Right atrium auricular region (tissue), 2 donors: ENCODE measurements around the gene BBOX1. TPM values are rescaled to one million over a fixed set of nuclear protein-coding genes. Genes with fewer than 3 reads are reported as not detected.

Experiments used
- DNase-seq: peaks from one replicate; pipeline ENCODE4 v3.0.0-alpha.2; 2019; ENCODE audit warnings: low spot score
- H3K27ac ChIP-seq, 2 donors: fragments of 200-600 bp; sonication (generic); 1 replicate in 1 of 2; 2 replicates in 1 of 2; pipeline ENCODE4 v1.5.1; 2016 to 2019
- H3K27me3 ChIP-seq, 2 donors: fragments of 200-600 bp; sonication (generic); one replicate each; pipeline versions ENCODE4 v1.5.1 to v1.6.0; 2017 to 2019
- H3K36me3 ChIP-seq: fragments of 200-600 bp; sonication (generic); one replicate; pipeline ENCODE4 v1.5.1; 2016
- H3K4me1 ChIP-seq, 2 donors: fragments of 200-600 bp; sonication (generic); one replicate each; pipeline versions ENCODE4 v1.5.1 to v1.6.0; 2017 to 2019
- H3K4me3 ChIP-seq, 2 donors: fragments of 200-600 bp; sonication (generic); 1 replicate in 1 of 2; 2 replicates in 1 of 2; pipeline ENCODE4 v1.5.1; 2017 to 2019; ENCODE audit warnings: mild to moderate bottlenecking in 1 of 2, moderate library complexity in 1 of 2
- H3K9me3 ChIP-seq, 2 donors: fragments of 200-600 bp; sonication (generic); one replicate each; pipeline ENCODE4 v1.5.1; 2019
- total RNA-seq, 2 donors: library from RNA; depleted of rRNA; stranded (reverse); fragments of >200 nt; gene quantifications; one replicate each; pipeline ENCODE4 v1.1.0, GENCODE V29; 2016
- TF ChIP-seq, protein P1 (sequence below), 2 donors: fragments of 200-600 bp; sonication (generic); IDR thresholded peaks; one replicate each; pipeline ENCODE4 v1.5.1; 2019; ENCODE audit warnings: antibody characterized with exemption in 2 of 2

The BBOX1 gene
- total RNA-seq, 2 donors from 2014 or later = not detected

DNA sequence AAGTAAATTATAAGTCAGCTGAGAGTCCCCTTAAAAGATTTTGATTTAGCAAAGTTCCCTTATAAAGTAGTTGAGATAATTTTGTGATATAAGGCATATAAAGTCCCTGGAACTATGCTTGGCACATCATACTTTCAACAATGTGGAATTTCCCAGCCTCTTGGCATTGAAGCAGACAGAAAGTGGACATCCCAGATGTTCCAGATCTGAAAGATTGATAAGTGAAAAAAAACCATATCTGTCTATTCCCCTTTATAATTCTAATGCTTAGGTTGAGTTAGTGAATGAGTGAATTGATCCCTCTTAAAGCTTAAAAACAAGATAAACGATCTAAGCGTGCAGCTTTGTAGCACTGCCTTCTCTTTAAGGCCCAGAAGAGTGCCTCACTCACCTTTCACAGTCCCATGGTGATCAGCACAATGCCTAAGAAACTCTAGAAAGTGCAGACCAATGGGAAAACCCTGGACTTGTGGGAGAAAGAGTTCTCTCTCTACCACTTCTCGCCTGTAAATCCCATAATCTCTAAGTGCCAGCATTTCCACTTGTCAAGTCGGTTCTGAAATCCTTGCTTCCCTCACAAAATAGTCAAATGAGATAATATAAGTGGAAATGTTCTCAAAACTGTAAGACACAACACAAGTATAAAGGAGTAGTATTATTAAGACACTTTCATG lies 28.9 kb upstream of the BBOX1 start:
- Histone ChIP-seq H3K27ac (peak overlapping the region in 1 of 2 donors; percentile 9), H3K9me3 (no peaks in the 10 kb centered on the region), H3K4me3 (no peak overlapping the region)

DNA sequence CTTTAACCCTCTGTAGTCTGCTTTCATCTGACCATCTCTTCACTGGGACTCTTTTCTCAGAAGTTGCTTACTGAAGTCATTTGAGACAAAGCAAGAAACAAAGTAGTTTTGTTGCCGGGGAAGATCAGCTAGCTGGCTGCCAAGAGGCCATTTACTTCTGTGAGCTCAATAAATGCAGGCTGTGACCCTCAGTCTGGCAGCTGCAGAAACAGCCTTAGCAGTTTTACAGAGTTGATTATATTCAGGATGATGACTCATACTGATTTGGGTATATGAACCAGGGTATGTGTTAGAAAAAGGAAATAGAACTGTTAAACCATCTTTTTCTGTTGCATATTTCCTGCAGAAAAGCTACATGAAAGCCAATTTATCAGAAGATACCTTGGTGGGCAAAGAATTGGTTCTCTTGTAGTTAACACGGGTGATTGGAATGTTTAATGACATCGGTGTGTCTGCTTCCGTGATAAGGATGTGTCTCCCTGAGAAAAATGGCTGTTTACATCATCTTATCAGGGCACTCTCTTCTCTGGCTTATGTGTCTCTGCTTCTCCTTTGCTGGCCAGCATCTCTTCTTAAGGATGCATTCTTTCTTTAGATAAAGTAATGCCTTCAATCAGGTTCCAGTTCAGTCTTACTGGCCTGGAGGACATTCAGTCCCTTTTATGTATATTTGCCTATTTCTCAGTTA lies 28.2 kb upstream of the BBOX1 start:
- Histone ChIP-seq H3K4me3 (no peak overlapping the region), H3K27ac (peak overlapping the region in 1 of 2 donors; percentile 9), H3K27me3 (no peaks in the 10 kb centered on the region), H3K36me3 (no peaks in the 10 kb centered on the region), H3K4me1 (peaks cover 0 to 17% of the 10 kb centered on the region in 2 donors), H3K9me3 (no peaks in the 10 kb centered on the region)
- no peak for DNase-seq
- TF ChIP-seq, protein P1, sequence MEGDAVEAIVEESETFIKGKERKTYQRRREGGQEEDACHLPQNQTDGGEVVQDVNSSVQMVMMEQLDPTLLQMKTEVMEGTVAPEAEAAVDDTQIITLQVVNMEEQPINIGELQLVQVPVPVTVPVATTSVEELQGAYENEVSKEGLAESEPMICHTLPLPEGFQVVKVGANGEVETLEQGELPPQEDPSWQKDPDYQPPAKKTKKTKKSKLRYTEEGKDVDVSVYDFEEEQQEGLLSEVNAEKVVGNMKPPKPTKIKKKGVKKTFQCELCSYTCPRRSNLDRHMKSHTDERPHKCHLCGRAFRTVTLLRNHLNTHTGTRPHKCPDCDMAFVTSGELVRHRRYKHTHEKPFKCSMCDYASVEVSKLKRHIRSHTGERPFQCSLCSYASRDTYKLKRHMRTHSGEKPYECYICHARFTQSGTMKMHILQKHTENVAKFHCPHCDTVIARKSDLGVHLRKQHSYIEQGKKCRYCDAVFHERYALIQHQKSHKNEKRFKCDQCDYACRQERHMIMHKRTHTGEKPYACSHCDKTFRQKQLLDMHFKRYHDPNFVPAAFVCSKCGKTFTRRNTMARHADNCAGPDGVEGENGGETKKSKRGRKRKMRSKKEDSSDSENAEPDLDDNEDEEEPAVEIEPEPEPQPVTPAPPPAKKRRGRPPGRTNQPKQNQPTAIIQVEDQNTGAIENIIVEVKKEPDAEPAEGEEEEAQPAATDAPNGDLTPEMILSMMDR (IDR thresholded peaks at IDR 0.05) = no peak

More for the DNA sequence above, 28.9 kb upstream of the BBOX1 start:
- peaks cover 0 to 17% of the 10 kb centered on the region in 2 donors for H3K4me1 ChIP-seq
- no peaks in the 10 kb centered on the region for H3K27me3 ChIP-seq
- TF ChIP-seq, protein P1 (IDR thresholded peaks at IDR 0.05) = no peak
- H3K36me3 ChIP-seq = no peaks in the 10 kb centered on the region
- no peak for DNase-seq

DNA sequence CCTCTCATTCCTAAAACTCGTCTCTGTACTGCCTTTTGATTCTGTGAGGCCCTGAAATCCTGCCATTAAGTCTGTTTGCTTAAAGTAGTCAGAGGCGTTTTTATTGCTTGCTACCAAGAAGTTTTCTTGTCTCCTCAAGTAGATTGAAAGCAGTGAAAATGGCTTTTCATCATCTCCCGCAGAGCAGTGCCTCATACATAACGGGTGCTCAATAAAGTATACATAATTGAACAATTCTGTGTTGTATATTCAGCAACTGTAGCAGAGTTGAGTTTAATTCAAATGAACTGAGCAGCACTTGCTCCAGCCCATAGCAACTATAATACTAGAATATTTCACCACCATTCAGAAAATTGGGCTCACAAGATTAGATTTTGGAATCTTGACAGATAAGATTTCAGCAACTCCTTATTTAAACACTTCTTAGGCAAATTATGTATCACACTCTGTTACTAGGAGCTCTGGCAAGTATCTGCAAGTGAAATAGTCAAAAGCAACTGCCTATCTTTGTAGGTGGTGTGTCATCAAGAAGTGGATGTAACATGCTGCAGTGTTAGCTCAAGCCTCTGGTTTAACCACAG lies 26.7 kb upstream of the BBOX1 start:
- TF ChIP-seq, protein P1 (IDR thresholded peaks at IDR 0.05) = no peak
- Histone ChIP-seq H3K4me3 (no peak overlapping the region), H3K9me3 (no peaks in the 10 kb centered on the region), H3K4me1 (peaks cover 0 to 18% of the 10 kb centered on the region in 2 donors), H3K27ac (no peak overlapping the region), H3K27me3 (no peaks in the 10 kb centered on the region), H3K36me3 (no peaks in the 10 kb centered on the region)
- DNase-seq = no peak

DNA sequence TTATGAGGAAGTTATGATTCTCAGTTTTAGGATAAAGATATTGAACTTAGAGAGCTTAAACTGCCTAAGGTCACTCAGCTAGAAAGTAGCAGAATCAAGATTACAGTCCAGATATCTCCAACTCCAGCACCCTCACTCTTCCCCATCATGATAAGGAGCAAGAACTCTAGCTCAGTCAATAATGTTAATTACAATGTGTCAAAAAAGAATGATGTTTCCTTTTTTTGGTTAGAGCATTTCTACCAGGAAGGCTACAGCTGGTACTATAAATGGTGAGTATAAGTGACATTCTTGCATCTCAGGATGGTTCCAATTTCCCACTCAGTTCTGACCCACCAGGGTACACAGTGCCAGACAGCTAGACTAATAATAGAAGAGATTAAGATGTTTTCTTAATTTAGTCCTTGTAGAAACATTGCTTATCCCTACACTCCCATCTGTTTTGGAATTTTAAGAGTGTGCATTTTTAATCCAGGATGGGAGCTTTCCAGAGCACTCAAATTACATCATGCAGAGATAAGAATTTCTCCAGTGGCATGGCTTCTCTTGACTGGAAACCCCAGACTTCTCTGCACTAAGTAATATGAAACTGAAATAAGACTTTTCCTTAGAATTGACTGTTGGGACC lies 21.6 kb upstream of the BBOX1 start:
- no peak overlapping the region for H3K27ac ChIP-seq
- no peaks in the 10 kb centered on the region for H3K36me3 ChIP-seq

DNA sequence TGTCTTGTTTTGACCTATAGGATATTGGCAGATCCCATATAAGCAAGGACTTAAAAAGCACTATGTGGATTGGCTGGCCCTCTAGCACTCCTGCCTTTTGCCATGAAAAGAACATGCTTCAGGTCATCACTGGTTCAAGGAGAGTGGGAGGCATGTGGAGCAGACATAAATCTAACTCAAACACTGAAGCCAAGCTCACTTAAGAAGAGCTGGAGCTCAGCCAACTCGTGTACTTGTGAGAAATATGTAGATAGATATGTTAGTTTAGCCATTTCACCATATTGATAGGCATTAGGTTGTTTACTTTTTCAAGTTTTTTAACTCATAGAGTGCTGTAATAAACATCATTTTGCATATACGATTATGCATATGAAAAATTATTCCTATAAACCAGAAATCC lies 19.9 kb upstream of the BBOX1 start:
- no peak for DNase-seq
- Histone ChIP-seq H3K36me3 (no peaks in the 10 kb centered on the region), H3K4me1 (peaks cover 0 to 10% of the 10 kb centered on the region in 2 donors), H3K27ac (no peak overlapping the region), H3K9me3 (no peaks in the 10 kb centered on the region), H3K27me3 (no peaks in the 10 kb centered on the region), H3K4me3 (no peak overlapping the region)
- TF ChIP-seq, protein P1 (IDR thresholded peaks at IDR 0.05) = no peak

More for the DNA sequence above, 21.6 kb upstream of the BBOX1 start:
- H3K4me3 ChIP-seq = no peak overlapping the region
- TF ChIP-seq, protein P1 (IDR thresholded peaks at IDR 0.05) = no peak
- H3K9me3 ChIP-seq = no peaks in the 10 kb centered on the region
- H3K27me3 ChIP-seq = no peaks in the 10 kb centered on the region
- DNase-seq = no peak
- H3K4me1 ChIP-seq = peaks cover 0 to 10% of the 10 kb centered on the region in 2 donors
